HCT116 (cell line): ENCODE data around the gene PLS3. TPM values are rescaled to one million over a fixed set of nuclear protein-coding genes. Genes with fewer than 3 reads are reported as not detected.

ENCODE experiments used
- ATAC-seq: fragments of 200-7000 bp; cut with Tn5 transposase; 2 replicates; pipeline ENCODE4 v1.9.1; 2020; ENCODE audit warnings: mild to moderate bottlenecking, moderate library complexity
- BruUV-seq: library from RNA; stranded (reverse); fragments of 400-500 nt; replicated peaks from 2 replicates; lab custom pipeline; 2021; lab: Mats Ljungman, UMichigan
- CTCF ChIA-PET: fragments of 300-600 bp; sonication (Branson Sonifier 250); formaldehyde crosslinking; loops from one replicate; lab custom pipeline; 2021; ENCODE audit warnings: antibody characterized with exemption; lab: Charles Lee
- POLR2A ChIA-PET: fragments of 300-600, 350-600 bp; sonication (Branson Sonifier 250); formaldehyde crosslinking; loops from one replicate; lab custom pipeline; 2021; ENCODE audit warnings: antibody characterized with exemption; lab: Charles Lee
- RAD21 ChIA-PET, 2 experiments: fragments of 300-600 bp; sonication (Branson Sonifier 250); formaldehyde crosslinking; loops; one replicate each; lab custom pipeline; 2023; ENCODE audit warnings: low total read pairs in 2 of 2; ENCODE audit not compliant: uncharacterized antibody in 2 of 2, unreplicated experiment in 2 of 2, low non-redundant PET in 1 of 2; lab: Charles Lee
- DNase-seq: peaks from one replicate; pipeline ENCODE4 v3.0.0-alpha.2; 2010; ENCODE audit warnings: low read depth, low spot score
- H2AFZ ChIP-seq: fragments of 200-600 bp; shearing (Covaris generic), sonication (generic); 2 replicates; pipeline ENCODE4 v1.6.1; 2017; ENCODE audit warnings: low read depth, mixed run types, mixed read lengths, antibody characterized with exemption, low read length; ENCODE audit not compliant: poor library complexity, severe bottlenecking
- H3K27ac ChIP-seq: 2 replicates; pipeline ENCODE4 v1.5.1; 2012; ENCODE audit warnings: low read depth, low read length
- H3K27me3 ChIP-seq: fragments of 200-600 bp; sonication (generic); 2 replicates; pipeline ENCODE4 v1.6.1; 2016; ENCODE audit warnings: mixed run types, low read length, mixed read lengths; ENCODE audit not compliant: insufficient read depth
- H3K36me3 ChIP-seq, 2 experiments: fragments of 200-500 bp in 1 of 2; fragments of 200-600 bp in 1 of 2; sonication (Bioruptor generic) in 1 of 2; sonication (generic) in 1 of 2; 2 replicates each; pipeline versions ENCODE4 v1.5.1 to v1.6.1; 2014 to 2016; ENCODE audit warnings: low read length in 2 of 2, inconsistent platforms in 1 of 2, mixed read lengths in 1 of 2, mixed run types in 1 of 2; ENCODE audit not compliant: insufficient read depth in 2 of 2, control insufficient read depth in 1 of 2
- H3K4me1 ChIP-seq, 2 experiments: fragments of 200-600 bp in 1 of 2; sonication (generic) in 1 of 2; 2 replicates each; pipeline versions ENCODE4 v1.5.1 to v1.6.1; 2012 to 2017; ENCODE audit warnings: low read length in 2 of 2, inconsistent platforms in 1 of 2, mild to moderate bottlenecking in 1 of 2, mixed read lengths in 1 of 2, mixed run types in 1 of 2, moderate library complexity in 1 of 2; ENCODE audit not compliant: insufficient read depth in 2 of 2, control insufficient read depth in 1 of 2
- H3K4me2 ChIP-seq: fragments of 200-600 bp; sonication (generic); 2 replicates; pipeline ENCODE4 v1.6.1; 2017; ENCODE audit warnings: mixed run types, low read length, mixed read lengths
- H3K4me3 ChIP-seq, 2 experiments: fragments of 200-600 bp in 1 of 2; sonication (generic) in 1 of 2; replicated peaks in 1 of 2; 2 replicates each; pipeline ENCODE4 v1.5.1; 2011 to 2016; ENCODE audit warnings: low read length in 2 of 2, control low read depth in 1 of 2, low read depth in 1 of 2, mild to moderate bottlenecking in 1 of 2, mixed read lengths in 1 of 2, mixed run types in 1 of 2
- H3K79me2 ChIP-seq: fragments of 200-600 bp; sonication (generic); 2 replicates; pipeline ENCODE4 v1.6.1; 2017; ENCODE audit warnings: mild to moderate bottlenecking, mixed run types, low read length, moderate library complexity, mixed read lengths; ENCODE audit not compliant: insufficient read depth
- H3K9ac ChIP-seq: fragments of 200-600 bp; sonication (generic); 2 replicates; pipeline ENCODE4 v1.6.1; 2016; ENCODE audit warnings: low read length, mixed read lengths
- H3K9me2 ChIP-seq: fragments of 200-600 bp; sonication (generic), shearing (Covaris generic); 2 replicates; pipeline ENCODE4 v1.6.1; 2017; ENCODE audit warnings: mixed run types, mild to moderate bottlenecking, moderate library complexity; ENCODE audit not compliant: insufficient read depth
- H3K9me3 ChIP-seq, 2 experiments: fragments of 200-500 bp in 1 of 2; fragments of 200-600 bp in 1 of 2; sonication (Bioruptor generic) in 1 of 2; sonication (generic) in 1 of 2; 2 replicates each; pipeline ENCODE4 v1.6.1; 2014 to 2017; ENCODE audit warnings: low read length in 2 of 2, mixed read lengths in 2 of 2, inconsistent platforms in 1 of 2, low read depth in 1 of 2, mild to moderate bottlenecking in 1 of 2, mixed run types in 1 of 2, moderate library complexity in 1 of 2; ENCODE audit not compliant: control insufficient read depth in 1 of 2, insufficient read depth in 1 of 2
- H4K20me1 ChIP-seq: fragments of 200-600 bp; sonication (generic), shearing (Covaris generic); 2 replicates; pipeline ENCODE4 v1.6.1; 2017; ENCODE audit warnings: mixed run types, mild to moderate bottlenecking, moderate library complexity; ENCODE audit not compliant: insufficient read depth
- CBX3 ChIP-seq: IDR thresholded peaks from 2 replicates; pipeline ENCODE4 v1.6.1; 2012; ENCODE audit warnings: low read depth
- EGR1 ChIP-seq: IDR thresholded peaks from 2 replicates; pipeline ENCODE4 v1.6.1; 2012; ENCODE audit warnings: low read depth
- ELF1 ChIP-seq: IDR thresholded peaks from 2 replicates; pipeline ENCODE4 v1.6.1; 2012; ENCODE audit warnings: low read depth, borderline replicate concordance
- EZH2 ChIP-seq: fragments of 200-600 bp; sonication (generic); IDR thresholded peaks from 2 replicates; pipeline ENCODE4 v1.6.1; 2017; ENCODE audit warnings: antibody characterized with exemption, mixed run types
- EZH2phosphoT487 ChIP-seq: fragments of 200-600 bp; IDR thresholded peaks from 2 replicates; pipeline ENCODE4 v1.6.1; 2018; ENCODE audit warnings: antibody characterized with exemption, borderline replicate concordance
- FOSL1 ChIP-seq: IDR thresholded peaks from 2 replicates; pipeline ENCODE4 v1.6.1; 2012; ENCODE audit warnings: low read depth
- MAX ChIP-seq: IDR thresholded peaks from 2 replicates; pipeline ENCODE4 v1.6.1; 2012
- POLR2A ChIP-seq: IDR thresholded peaks from 2 replicates; pipeline ENCODE4 v1.7.0; 2011; ENCODE audit warnings: borderline replicate concordance; ENCODE audit not compliant: insufficient read depth, insufficient read length; ENCODE audit errors: extremely low read depth
- POLR2AphosphoS5 ChIP-seq: IDR thresholded peaks from 2 replicates; pipeline ENCODE4 v1.6.1; 2011; ENCODE audit warnings: mild to moderate bottlenecking, low read depth, low read length, moderate library complexity
- RAD21 ChIP-seq: IDR thresholded peaks from 2 replicates; pipeline ENCODE4 v1.6.1; 2012; ENCODE audit warnings: low read depth, mild to moderate bottlenecking
- REST ChIP-seq: IDR thresholded peaks from 2 replicates; pipeline ENCODE4 v1.6.1; 2012; ENCODE audit warnings: low read depth
- SRF ChIP-seq: IDR thresholded peaks from 2 replicates; pipeline ENCODE4 v1.6.1; 2012; ENCODE audit warnings: low read depth
- TCF7L2 ChIP-seq: IDR thresholded peaks from 2 replicates; pipeline ENCODE4 v1.7.0; 2011; ENCODE audit warnings: borderline replicate concordance, inconsistent platforms; ENCODE audit not compliant: insufficient read depth, insufficient read length; ENCODE audit errors: extremely low read depth
- YY1 ChIP-seq: IDR thresholded peaks from 2 replicates; pipeline ENCODE4 v1.6.1; 2011; ENCODE audit warnings: low read length, low read depth, moderate library complexity, mild to moderate bottlenecking; ENCODE audit not compliant: insufficient replicate concordance; ENCODE audit errors: extremely low read depth
- ZNF274 ChIP-seq: fragments of 200-500 bp; sonication (Bioruptor generic); IDR thresholded peaks from 2 replicates; pipeline ENCODE4 v1.6.1; 2014; ENCODE audit warnings: mild to moderate bottlenecking, low read depth, low read length, inconsistent platforms
- intact Hi-C: fragments of 100-400 bp; cut with micrococcal nuclease; formaldehyde crosslinking; loops from 2 replicates; pipeline ENCODE4 v1.10.0; 2022
- total RNA-seq: library from RNA; stranded (reverse); gene quantifications from one replicate; pipeline ENCODE4 v1.2.1, GENCODE V29; 2021; ENCODE audit not compliant: unreplicated experiment
- TF ChIP-seq, protein P1 (sequence below): IDR thresholded peaks from 2 replicates; pipeline ENCODE4 v1.6.1; 2012
- TF ChIP-seq, protein P2 (sequence below): IDR thresholded peaks from 2 replicates; pipeline ENCODE4 v1.6.1; 2011; ENCODE audit warnings: mild to moderate bottlenecking, low read length, moderate library complexity; ENCODE audit not compliant: insufficient replicate concordance; ENCODE audit errors: extremely low read depth
- TF ChIP-seq, protein P3 (sequence below), 3 experiments: fragments of 200-600 bp in 1 of 3; sonication (generic) in 1 of 3; IDR thresholded peaks in 2 of 3; conservative IDR thresholded peaks in 1 of 3; 2 replicates each; pipeline ENCODE4 v1.5.1; 2012 to 2017; ENCODE audit warnings: low read depth in 2 of 3, low read length in 2 of 3, antibody characterized with exemption in 1 of 3, borderline replicate concordance in 1 of 3, control low read depth in 1 of 3, mild to moderate bottlenecking in 1 of 3, mixed read lengths in 1 of 3, mixed run types in 1 of 3, moderate library complexity in 1 of 3; ENCODE audit not compliant: insufficient read depth in 1 of 3

PLS3 gene
- total RNA-seq, 1 experiment from 2014 or later: 50.8 TPM

- CTCF ChIA-PET: interaction anchor here (1.4 to 1.8 kb wide), 3 partner anchors 9 to 38 kb away, joined by 5 to 7 read pairs (median 6); no protein-coding TSS in a partner anchor
- no peaks in the 10 kb centered on the region for H3K9me3 ChIP-seq
- no peak overlapping the region for H3K27ac ChIP-seq
- peaks cover 0 to 4% of the 10 kb centered on the region in 2 experiments; a peak in 2 of 4 replicates for H3K4me1 ChIP-seq
- H3K79me2 ChIP-seq: no peaks in the 10 kb centered on the region
- H2AFZ ChIP-seq: peak overlapping the region; percentile 98
- no peaks in the 10 kb centered on the region for H3K9me2 ChIP-seq
- no peak overlapping the region for H3K4me2 ChIP-seq
- intact Hi-C loops: loop anchor here (2.0 to 5.0 kb wide), 3 partner anchors 39 to 463 kb away; no protein-coding TSS in a partner anchor
- no peak overlapping the region for H3K9ac ChIP-seq
- TF ChIP-seq, protein P1, sequence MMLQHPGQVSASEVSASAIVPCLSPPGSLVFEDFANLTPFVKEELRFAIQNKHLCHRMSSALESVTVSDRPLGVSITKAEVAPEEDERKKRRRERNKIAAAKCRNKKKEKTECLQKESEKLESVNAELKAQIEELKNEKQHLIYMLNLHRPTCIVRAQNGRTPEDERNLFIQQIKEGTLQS: no peak
- TF ChIP-seq YY1 (no peak), EZH2phosphoT487 (no peak), CBX3 (no peak), SRF (no peak), POLR2AphosphoS5 (no peak), FOSL1 (no peak), EZH2 (no peak), POLR2A (no peak), MAX (no peak), RAD21 (no peak), REST (no peak), ZNF274 (no peak), ELF1 (no peak), TCF7L2 (no peak), EGR1 (no peak)
- TF ChIP-seq, protein P2, sequence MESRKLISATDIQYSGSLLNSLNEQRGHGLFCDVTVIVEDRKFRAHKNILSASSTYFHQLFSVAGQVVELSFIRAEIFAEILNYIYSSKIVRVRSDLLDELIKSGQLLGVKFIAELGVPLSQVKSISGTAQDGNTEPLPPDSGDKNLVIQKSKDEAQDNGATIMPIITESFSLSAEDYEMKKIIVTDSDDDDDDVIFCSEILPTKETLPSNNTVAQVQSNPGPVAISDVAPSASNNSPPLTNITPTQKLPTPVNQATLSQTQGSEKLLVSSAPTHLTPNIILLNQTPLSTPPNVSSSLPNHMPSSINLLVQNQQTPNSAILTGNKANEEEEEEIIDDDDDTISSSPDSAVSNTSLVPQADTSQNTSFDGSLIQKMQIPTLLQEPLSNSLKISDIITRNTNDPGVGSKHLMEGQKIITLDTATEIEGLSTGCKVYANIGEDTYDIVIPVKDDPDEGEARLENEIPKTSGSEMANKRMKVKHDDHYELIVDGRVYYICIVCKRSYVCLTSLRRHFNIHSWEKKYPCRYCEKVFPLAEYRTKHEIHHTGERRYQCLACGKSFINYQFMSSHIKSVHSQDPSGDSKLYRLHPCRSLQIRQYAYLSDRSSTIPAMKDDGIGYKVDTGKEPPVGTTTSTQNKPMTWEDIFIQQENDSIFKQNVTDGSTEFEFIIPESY: no peak
- TF ChIP-seq, protein P3, sequence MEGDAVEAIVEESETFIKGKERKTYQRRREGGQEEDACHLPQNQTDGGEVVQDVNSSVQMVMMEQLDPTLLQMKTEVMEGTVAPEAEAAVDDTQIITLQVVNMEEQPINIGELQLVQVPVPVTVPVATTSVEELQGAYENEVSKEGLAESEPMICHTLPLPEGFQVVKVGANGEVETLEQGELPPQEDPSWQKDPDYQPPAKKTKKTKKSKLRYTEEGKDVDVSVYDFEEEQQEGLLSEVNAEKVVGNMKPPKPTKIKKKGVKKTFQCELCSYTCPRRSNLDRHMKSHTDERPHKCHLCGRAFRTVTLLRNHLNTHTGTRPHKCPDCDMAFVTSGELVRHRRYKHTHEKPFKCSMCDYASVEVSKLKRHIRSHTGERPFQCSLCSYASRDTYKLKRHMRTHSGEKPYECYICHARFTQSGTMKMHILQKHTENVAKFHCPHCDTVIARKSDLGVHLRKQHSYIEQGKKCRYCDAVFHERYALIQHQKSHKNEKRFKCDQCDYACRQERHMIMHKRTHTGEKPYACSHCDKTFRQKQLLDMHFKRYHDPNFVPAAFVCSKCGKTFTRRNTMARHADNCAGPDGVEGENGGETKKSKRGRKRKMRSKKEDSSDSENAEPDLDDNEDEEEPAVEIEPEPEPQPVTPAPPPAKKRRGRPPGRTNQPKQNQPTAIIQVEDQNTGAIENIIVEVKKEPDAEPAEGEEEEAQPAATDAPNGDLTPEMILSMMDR (IDR thresholded peaks at IDR 0.05 in 2 of 3, conservative IDR thresholded peaks at IDR 0.05 in 1 of 3; ENCODE audit: borderline replicate concordance in 1 of 3, insufficient read depth in 1 of 3, low read depth in 2 of 3, low read length in 2 of 3): no peak
- TF ChIP-seq, all 23 proteins: peak for 0
- ATAC-seq: no peak
- Histone ChIP-seq H3K36me3 (no peaks in the 10 kb centered on the region), H3K27me3 (no peaks in the 10 kb centered on the region), H4K20me1 (no peaks in the 10 kb centered on the region), H3K4me3 (no peak overlapping the region)
- no TSS peak for BruUV-seq
- ChIA-PET POLR2A (no interaction called here), RAD21 (no interaction called here)
- DNase-seq: no peak
These were observed 129.0 kb downstream of the PLS3 start for GRCh38 chrX:115689931-115690330.
